BJ (cell line): ENCODE data around the gene ORM1. TPM values are rescaled to one million over a fixed set of nuclear protein-coding genes. Genes with fewer than 3 reads are reported as not detected.

Source experiments
- CTCF ChIA-PET: fragments of 350-600 bp; formaldehyde crosslinking; extraction: SDS; loops from one replicate; lab custom pipeline; 2021; ENCODE audit warnings: antibody characterized with exemption, inconsistent platforms; lab: Yijun Ruan, JAX
- POLR2A ChIA-PET: fragments of 300-600 bp; sonication (Branson Sonifier 250); formaldehyde crosslinking; extraction: SDS; loops from one replicate; lab custom pipeline; 2021; ENCODE audit warnings: antibody characterized with exemption; lab: Charles Lee
- DNase-seq: peaks from one replicate; pipeline ENCODE4 v3.0.0-alpha.2; 2011; ENCODE audit warnings: low read depth
- H3K27me3 ChIP-seq: 2 replicates; pipeline ENCODE4 v1.6.0; 2011; ENCODE audit warnings: low read length; ENCODE audit not compliant: control insufficient read depth, insufficient read depth
- H3K36me3 ChIP-seq: 2 replicates; pipeline ENCODE4 v1.5.1; 2011; ENCODE audit warnings: low read length; ENCODE audit not compliant: control insufficient read depth, insufficient read depth
- H3K4me3 ChIP-seq: 2 replicates; pipeline ENCODE4 v1.5.1; 2011; ENCODE audit warnings: low read depth, mild to moderate bottlenecking, control low read depth, low read length
- CTCF ChIP-seq: IDR thresholded peaks from 2 replicates; pipeline ENCODE4 v1.5.1; 2011; ENCODE audit warnings: low read depth, mild to moderate bottlenecking, control low read depth, inconsistent platforms, low read length, moderate library complexity; ENCODE audit not compliant: insufficient read depth
- polyA plus RNA-seq: library from polyadenylated mRNA; depleted of rRNA; stranded (reverse); fragments of >200 nt; gene quantifications from 2 replicates; pipeline ENCODE4 v1.2.3, GENCODE V29; 2011

ORM1 gene
- polyA plus RNA-seq, 1 experiment: not detected

GRCh38 chr9:114290561-114290986 is 32.3 kb upstream of the ORM1 start:
- Histone ChIP-seq H3K36me3 (peaks cover 14% of the 10 kb centered on the region), H3K27me3 (no peaks in the 10 kb centered on the region), H3K4me3 (no peak overlapping the region)
- ChIA-PET POLR2A (interaction anchor here (0.6 kb wide), 1 partner anchor 179 kb away, joined by 7 read pairs; no protein-coding TSS in a partner anchor), CTCF (interaction anchor here (0.6 to 7.5 kb wide), 47 partner anchors 9 to 269 kb away, joined by 3 to 151 read pairs (median 5); partner anchors contain the start of genes AMBP and COL27A1)
- TF ChIP-seq CTCF: no peak
- no peak for DNase-seq

GRCh38 chr9:114291064-114291474 is 31.8 kb upstream of the ORM1 start:
- CTCF ChIA-PET: interaction anchor here (0.6 to 7.5 kb wide), 49 partner anchors 9 to 269 kb away, joined by 3 to 151 read pairs (median 5); partner anchors contain the start of genes AMBP and COL27A1
- H3K36me3 ChIP-seq: peaks cover 14% of the 10 kb centered on the region
- no peaks in the 10 kb centered on the region for H3K27me3 ChIP-seq
- TF ChIP-seq CTCF: peak; percentile 82
- POLR2A ChIA-PET: interaction anchor here (0.6 kb wide), 1 partner anchor 179 kb away, joined by 7 read pairs; no protein-coding TSS in a partner anchor
- H3K4me3 ChIP-seq: no peak overlapping the region
- no peak for DNase-seq

GRCh38 chr9:114291886-114292590 is 30.9 kb upstream of the ORM1 start:
- H3K27me3 ChIP-seq: no peaks in the 10 kb centered on the region
- DNase-seq: no peak
- ChIA-PET POLR2A (no interaction called here), CTCF (interaction anchor here (1.0 to 7.5 kb wide), 18 partner anchors 8 to 213 kb away, joined by 3 to 151 read pairs (median 6); partner anchors contain the start of genes AMBP and COL27A1)
- no peak overlapping the region for H3K4me3 ChIP-seq
- H3K36me3 ChIP-seq: peaks cover 14% of the 10 kb centered on the region
- no peak for TF ChIP-seq CTCF

- POLR2A ChIA-PET: no interaction called here
- TF ChIP-seq CTCF: no peak
- Histone ChIP-seq H3K27me3 (no peaks in the 10 kb centered on the region), H3K36me3 (peaks cover 14% of the 10 kb centered on the region), H3K4me3 (no peak overlapping the region)
- CTCF ChIA-PET: interaction anchor here (1.0 to 7.5 kb wide), 3 partner anchors 10 to 187 kb away, joined by 3 to 151 read pairs (median 8); partner anchors contain the start of gene COL27A1
- no peak for DNase-seq
Observed at GRCh38 chr9:114294664-114295063, 28.2 kb upstream of the ORM1 start.

GRCh38 chr9:114296338-114296737 is 26.6 kb upstream of the ORM1 start:
- CTCF ChIA-PET: interaction anchor here (1.1 to 7.5 kb wide), 4 partner anchors 8 to 214 kb away, joined by 3 to 151 read pairs (median 6); no protein-coding TSS in a partner anchor
- no peak for TF ChIP-seq CTCF
- POLR2A ChIA-PET: no interaction called here
- DNase-seq: no peak
- Histone ChIP-seq H3K27me3 (no peaks in the 10 kb centered on the region), H3K4me3 (no peak overlapping the region), H3K36me3 (peaks cover 18% of the 10 kb centered on the region)
